GM21515 (cell line): ENCODE measurements around the gene CSMD2.

Experiments
- ATAC-seq: cut with Tn5 transposase; IDR thresholded peaks from one replicate; pipeline ENCODE4 v1.9.1; 2021; ENCODE audit not compliant: unreplicated experiment

CSMD2 gene

GRCh38 chr1:33823830-33824229 is 341.2 kb downstream of the CSMD2 start:
- ATAC-seq: no peak

GRCh38 chr1:33823401-33823800 is 341.6 kb downstream of the CSMD2 start:
- ATAC-seq: no peak

GRCh38 chr1:33822396-33822795 is 342.6 kb downstream of the CSMD2 start:
- no peak for ATAC-seq

GRCh38 chr1:33821291-33821690 is 343.7 kb downstream of the CSMD2 start:
- ATAC-seq: no peak

GRCh38 chr1:33820804-33821203 is 344.2 kb downstream of the CSMD2 start:
- ATAC-seq: no peak

- no peak for ATAC-seq
Measured at GRCh38 chr1:33819913-33820311, 345.1 kb downstream of the CSMD2 start.

GRCh38 chr1:33819290-33819912 is 345.6 kb downstream of the CSMD2 start:
- ATAC-seq: no peak

- ATAC-seq: no peak
Measured at GRCh38 chr1:33818071-33818470, 347.0 kb downstream of the CSMD2 start.

GRCh38 chr1:33815061-33815460 is 350.0 kb downstream of the CSMD2 start:
- ATAC-seq: no peak

GRCh38 chr1:33814166-33814565 is 350.9 kb downstream of the CSMD2 start:
- no peak for ATAC-seq

- no peak for ATAC-seq
Measured at GRCh38 chr1:33810571-33810970, 354.5 kb downstream of the CSMD2 start.

- ATAC-seq: no peak
Measured at GRCh38 chr1:33805988-33806387, 359.0 kb downstream of the CSMD2 start.

- ATAC-seq: no peak
Measured at GRCh38 chr1:33802268-33802667, 362.8 kb downstream of the CSMD2 start.

- ATAC-seq: no peak
Measured at GRCh38 chr1:33797849-33798248, 367.2 kb downstream of the CSMD2 start.

- ATAC-seq: no peak
Measured at GRCh38 chr1:33792651-33793050, 372.4 kb downstream of the CSMD2 start.

- no peak for ATAC-seq
Measured at GRCh38 chr1:33792216-33792615, 372.8 kb downstream of the CSMD2 start.

- no peak for ATAC-seq
Measured at GRCh38 chr1:33791251-33791650, 373.8 kb downstream of the CSMD2 start.

GRCh38 chr1:33790577-33790976 is 374.5 kb downstream of the CSMD2 start:
- no peak for ATAC-seq

GRCh38 chr1:33784876-33785275 is 380.2 kb downstream of the CSMD2 start:
- no peak for ATAC-seq

- ATAC-seq: no peak
Measured at GRCh38 chr1:33782776-33783175, 382.3 kb downstream of the CSMD2 start.

- no peak for ATAC-seq
Measured at GRCh38 chr1:33781652-33782051, 383.4 kb downstream of the CSMD2 start.

GRCh38 chr1:33777337-33777736 is 387.7 kb downstream of the CSMD2 start:
- ATAC-seq: no peak

- no peak for ATAC-seq
Measured at GRCh38 chr1:33768821-33769220, 396.2 kb downstream of the CSMD2 start.
